Psoas muscle (tissue), 8 donors: ENCODE results near the gene CTBS. TPM values are rescaled to one million over a fixed set of nuclear protein-coding genes. Genes with fewer than 3 reads are reported as not detected.

ENCODE experiments used
- ATAC-seq, 4 donors: fragments of 200-7000 bp; cut with Tn5 transposase; one replicate each; pipeline ENCODE4 v1.9.1; 2020; ENCODE audit warnings: moderate library complexity in 3 of 4, mild to moderate bottlenecking in 2 of 4
- DNase-seq, 2 donors: peaks; one replicate each; pipeline ENCODE4 v3.0.0-alpha.2; 2020
- H3K27ac ChIP-seq: fragments of 200-600 bp; one replicate; pipeline ENCODE4 v1.8.0; 2022
- H3K27me3 ChIP-seq, 3 donors: fragments of 200-600 bp in 1 of 3; one replicate each; pipeline versions ENCODE4 v1.6.1 to v1.8.0; 2013 to 2022; ENCODE audit warnings: low read length in 2 of 3, mild to moderate bottlenecking in 2 of 3, moderate library complexity in 1 of 3; ENCODE audit not compliant: insufficient read depth in 3 of 3
- H3K36me3 ChIP-seq, 2 donors: fragments of 200-600 bp in 1 of 2; one replicate each; pipeline versions ENCODE4 v1.6.1 to v1.8.0; 2013 to 2022; ENCODE audit warnings: low read depth in 1 of 2, mild to moderate bottlenecking in 1 of 2, moderate library complexity in 1 of 2; ENCODE audit not compliant: insufficient read depth in 1 of 2
- H3K4me1 ChIP-seq: fragments of 200-600 bp; one replicate; pipeline ENCODE4 v1.8.0; 2022
- H3K4me3 ChIP-seq: fragments of 200-600 bp; one replicate; pipeline ENCODE4 v1.8.0; 2022; ENCODE audit warnings: mild to moderate bottlenecking
- H3K9me3 ChIP-seq: fragments of 200-600 bp; one replicate; pipeline ENCODE4 v1.8.0; 2022
- WGBS, 3 donors: extraction: QIAGEN DNeasy Blood & Tissue Kit; methylation state at CpG; one replicate each; pipeline versions ENCODE4 v1.1.6 to v1.1.7; 2013; 5-methylcytosine and 5-hydroxymethylcytosine counted together
- intact Hi-C, 2 donors: fragments of 100-400 bp; cut with DNase I; formaldehyde crosslinking; loops; one replicate each; pipeline versions ENCODE4 v1.11.0 to v1.14.2; 2022
- polyA plus RNA-seq, 3 donors: library from polyadenylated mRNA; stranded (reverse); fragments of 200-250 nt; gene quantifications; one replicate each; pipeline ENCODE4 v1.2.3, GENCODE V29; 2013
- total RNA-seq, 4 donors: library from RNA; stranded (reverse); fragmentation: NEBNext Ultra II Directional in 2 of 4; extraction: Animal tissue kit (Norgen Biotek cat#: 25700) in 2 of 4; gene quantifications; one replicate each; pipeline versions ENCODE4 v1.2.1 to v1.2.4, GENCODE V29; 2021 to 2023
- TF ChIP-seq, protein P1 (sequence below): fragments of 200-600 bp; IDR thresholded peaks from one replicate; pipeline ENCODE4 v1.8.0; 2022; ENCODE audit warnings: antibody characterized with exemption
- donor health status: healthy with polysubstance abuse.
- donor health status: DM: no; HTN: no; CAD: no; lungs with moderate emphysema.
- donor health status: Bipolar disorder and iron deficiency.
- donor health status: healthy.
- donor health status: DM: yes; HTN: yes; CAD: no.
- donor health status: DM: no; HTN: no; CAD: no.
- donor health status: DM: no; HTN: no; CAD: no.
- donor health status: DM: yes; HTN: yes; CAD: no.

Gene CTBS
- total and polyA plus RNA-seq, 7 donors, result 1.8 to 5.2 (median 4.4) TPM

DNA sequence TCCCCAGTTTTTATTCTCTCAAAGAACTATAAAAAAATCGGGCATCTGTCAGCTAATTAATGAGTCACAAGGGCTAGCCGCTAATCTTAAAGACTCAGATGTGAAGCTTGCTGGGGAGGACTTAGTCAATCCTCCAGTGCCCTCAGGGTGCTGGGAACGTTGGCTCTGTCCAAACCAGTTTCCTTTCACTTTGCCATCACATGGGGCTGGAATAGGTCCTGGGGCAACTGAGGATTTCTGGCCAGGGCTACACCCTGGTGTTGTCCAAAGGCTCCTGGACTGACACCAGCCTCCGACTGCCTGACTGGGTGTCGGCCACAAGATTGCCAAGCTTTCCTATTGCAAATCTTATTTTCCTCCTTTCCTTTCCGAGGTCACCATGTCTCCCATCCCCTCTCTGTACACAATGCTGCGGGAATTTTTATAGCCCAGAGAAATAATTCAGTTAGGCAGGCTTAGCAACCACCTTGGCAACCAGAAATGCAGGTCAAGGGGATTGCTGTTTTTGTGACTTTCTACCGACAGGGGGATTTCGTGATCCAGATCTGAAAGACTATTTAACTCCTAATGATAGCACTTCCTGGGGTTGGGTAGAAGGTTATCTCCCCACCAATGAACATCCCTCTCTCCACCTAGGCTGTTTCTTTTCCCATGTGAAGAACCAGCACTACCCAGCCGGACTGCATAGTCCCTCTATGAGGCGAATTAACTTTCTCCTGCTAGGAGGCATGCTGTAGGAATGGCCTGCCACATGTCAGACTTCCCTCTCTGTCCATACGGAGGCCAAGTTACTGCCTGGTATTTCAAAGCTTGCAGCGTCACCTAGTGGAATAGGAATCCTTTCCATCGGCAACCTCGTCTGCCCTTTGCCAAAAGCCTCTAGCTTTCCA is 29.9 kb upstream of the CTBS start:
- no peaks in the 10 kb centered on the region for H3K36me3 ChIP-seq
- peak overlapping the region; percentile 49 for H3K27ac ChIP-seq
- H3K9me3 ChIP-seq, result no peaks in the 10 kb centered on the region
- 37 to 59% (median 48%) methylated on average over 15 of the region's 15 CpGs for WGBS, 3 donors
- TF ChIP-seq, protein P1, sequence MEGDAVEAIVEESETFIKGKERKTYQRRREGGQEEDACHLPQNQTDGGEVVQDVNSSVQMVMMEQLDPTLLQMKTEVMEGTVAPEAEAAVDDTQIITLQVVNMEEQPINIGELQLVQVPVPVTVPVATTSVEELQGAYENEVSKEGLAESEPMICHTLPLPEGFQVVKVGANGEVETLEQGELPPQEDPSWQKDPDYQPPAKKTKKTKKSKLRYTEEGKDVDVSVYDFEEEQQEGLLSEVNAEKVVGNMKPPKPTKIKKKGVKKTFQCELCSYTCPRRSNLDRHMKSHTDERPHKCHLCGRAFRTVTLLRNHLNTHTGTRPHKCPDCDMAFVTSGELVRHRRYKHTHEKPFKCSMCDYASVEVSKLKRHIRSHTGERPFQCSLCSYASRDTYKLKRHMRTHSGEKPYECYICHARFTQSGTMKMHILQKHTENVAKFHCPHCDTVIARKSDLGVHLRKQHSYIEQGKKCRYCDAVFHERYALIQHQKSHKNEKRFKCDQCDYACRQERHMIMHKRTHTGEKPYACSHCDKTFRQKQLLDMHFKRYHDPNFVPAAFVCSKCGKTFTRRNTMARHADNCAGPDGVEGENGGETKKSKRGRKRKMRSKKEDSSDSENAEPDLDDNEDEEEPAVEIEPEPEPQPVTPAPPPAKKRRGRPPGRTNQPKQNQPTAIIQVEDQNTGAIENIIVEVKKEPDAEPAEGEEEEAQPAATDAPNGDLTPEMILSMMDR, result peak; percentile 63
- peaks cover 10% of the 10 kb centered on the region for H3K4me1 ChIP-seq
- intact Hi-C loops, result loop anchor here (5.0 to 10.0 kb wide), 5 partner anchors 99 to 699 kb away; partner anchors contain the start of genes GNG5 (in 1 of the 2) and SPATA1 (in 1 of the 2)
- H3K27me3 ChIP-seq, result no peaks in the 10 kb centered on the region
- DNase-seq, result peak in 1 of 2 donors; percentile 53
- peak; percentile 86 to 98 (median 91) for ATAC-seq
- H3K4me3 ChIP-seq, result peak overlapping the region; percentile 47

DNA sequence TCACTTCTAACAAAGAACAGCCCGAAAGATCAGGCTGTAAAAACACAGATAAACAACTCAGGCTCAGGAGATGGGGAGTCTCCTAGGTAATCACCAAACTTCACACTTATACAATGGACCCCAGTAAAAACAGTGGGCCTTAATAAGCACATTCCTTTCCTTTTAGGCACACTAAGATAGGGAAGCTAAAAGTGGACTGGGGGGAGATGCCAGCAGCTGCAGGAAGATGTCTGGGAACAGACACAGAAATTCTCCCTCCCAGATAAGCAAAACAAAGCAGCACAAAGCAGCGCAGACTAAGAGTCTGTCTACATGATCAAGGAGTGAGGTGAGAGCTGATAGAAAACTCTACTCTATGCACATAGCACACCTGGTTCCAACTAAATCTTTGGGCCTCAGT is 29.0 kb upstream of the CTBS start:
- Histone ChIP-seq H3K4me1 (peaks cover 15% of the 10 kb centered on the region), H3K9me3 (no peaks in the 10 kb centered on the region), H3K4me3 (no peak overlapping the region), H3K36me3 (no peaks in the 10 kb centered on the region), H3K27me3 (no peaks in the 10 kb centered on the region), H3K27ac (no peak overlapping the region)
- TF ChIP-seq, protein P1, result no peak
- WGBS, 3 donors, result 75% methylated on average over 2 of the region's 2 CpGs
- DNase-seq, result no peak
- intact Hi-C loops, result loop anchor here (5.0 to 10.0 kb wide), 5 partner anchors 98 to 698 kb away; partner anchors contain the start of genes GNG5 (in 1 of the 2) and SPATA1 (in 1 of the 2)
- ATAC-seq, result no peak

DNA sequence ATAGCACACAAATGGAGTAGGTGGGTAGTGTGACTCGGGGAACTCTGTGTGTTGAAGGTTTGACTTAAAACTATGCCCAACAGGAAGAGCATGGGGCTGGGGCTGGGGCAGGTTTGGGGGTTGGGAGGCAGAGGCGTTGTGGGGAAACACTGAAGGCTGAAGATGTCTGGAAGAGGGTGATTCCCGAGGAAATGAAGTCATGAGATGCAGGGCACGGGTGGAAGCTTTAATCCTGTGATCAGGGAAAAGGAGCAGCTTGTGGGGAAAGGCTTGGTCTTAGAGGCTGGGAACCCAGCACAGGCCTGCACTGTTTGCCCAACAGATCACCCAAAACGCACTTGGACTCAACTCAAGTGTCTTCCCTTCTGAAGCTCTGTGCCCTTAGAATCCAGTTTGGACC is 26.6 kb upstream of the CTBS start:
- H3K4me3 ChIP-seq, result no peak overlapping the region
- WGBS, 3 donors, result 85 to 89% (median 85%) methylated on average over 5 of the region's 5 CpGs
- H3K27me3 ChIP-seq, result no peaks in the 10 kb centered on the region
- intact Hi-C loops, result loop anchor here (5.0 to 10.0 kb wide), 5 partner anchors 96 to 696 kb away; partner anchors contain the start of genes GNG5 (in 1 of the 2) and SPATA1 (in 1 of the 2)
- H3K36me3 ChIP-seq, result no peaks in the 10 kb centered on the region
- ATAC-seq, result no peak
- H3K27ac ChIP-seq, result no peak overlapping the region
- TF ChIP-seq, protein P1, result no peak
- DNase-seq, result no peak
- peaks cover 15% of the 10 kb centered on the region for H3K4me1 ChIP-seq
- H3K9me3 ChIP-seq, result no peaks in the 10 kb centered on the region

DNA sequence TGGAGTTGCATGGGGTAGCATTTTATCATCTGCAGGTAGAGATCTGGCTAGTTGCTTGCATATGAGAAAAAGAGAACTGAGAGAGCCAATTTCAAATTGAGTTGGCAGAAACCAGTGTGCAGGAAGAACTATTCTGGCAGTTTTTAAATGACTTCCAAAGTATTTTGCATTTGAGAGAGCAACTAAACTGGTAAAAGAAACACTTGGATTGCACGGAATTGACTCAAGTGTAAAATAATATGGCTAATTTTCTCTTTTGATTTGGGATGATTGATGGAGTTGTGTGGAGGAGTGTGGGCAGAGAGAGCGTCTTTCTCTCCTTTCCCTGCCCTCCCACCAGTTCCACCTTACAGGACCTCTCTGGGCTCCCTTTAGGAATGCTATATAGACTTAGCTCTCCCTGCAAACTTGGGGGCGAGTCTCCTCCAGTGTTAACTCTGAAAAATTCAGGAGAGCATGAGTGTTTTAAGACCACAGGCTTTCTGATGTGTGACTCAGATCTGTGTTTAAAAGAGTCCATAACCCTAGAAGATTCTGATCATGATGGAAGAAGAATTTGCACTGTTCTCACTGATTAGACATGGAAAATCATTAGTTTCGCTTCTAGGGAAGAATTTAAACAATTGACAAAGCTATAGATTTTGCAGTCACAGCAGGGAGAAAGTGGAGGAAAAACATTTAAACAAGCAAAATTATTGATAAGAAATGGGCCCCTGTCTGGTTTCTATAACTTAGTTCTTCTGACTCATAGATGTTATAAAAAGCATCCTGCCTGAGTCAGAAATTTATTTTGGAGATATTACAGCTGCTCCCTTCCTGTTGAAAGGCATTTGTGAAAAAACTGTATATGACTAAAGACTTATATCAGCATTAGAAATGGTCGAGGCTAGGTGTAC is 24.9 kb upstream of the CTBS start:
- TF ChIP-seq, protein P1, result no peak
- ATAC-seq (peak; percentile 63 to 82 (median 76)), DNase-seq (no peak)
- peaks cover 15% of the 10 kb centered on the region for H3K4me1 ChIP-seq
- H3K9me3 ChIP-seq, result no peaks in the 10 kb centered on the region
- no peak overlapping the region for H3K27ac ChIP-seq
- no peaks in the 10 kb centered on the region for H3K27me3 ChIP-seq
- intact Hi-C loops, result no loop called here
- WGBS, 3 donors, result 45 to 69% (median 51%) methylated on average over 5 of the region's 5 CpGs
- H3K36me3 ChIP-seq, result no peaks in the 10 kb centered on the region
- H3K4me3 ChIP-seq, result no peak overlapping the region
